Common myeloid progenitor, CD34-positive (primary cell): ENCODE data around the gene GOSR2.

Experiments
- CTCF ChIA-PET: fragments of 350-600 bp; sonication (Branson Sonifier 250); formaldehyde crosslinking; loops from one replicate; lab custom pipeline; 2021; ENCODE audit warnings: antibody characterized with exemption; lab: Charles Lee
- POLR2A ChIA-PET: fragments of 350-600 bp; sonication (Branson Sonifier 250); formaldehyde crosslinking; loops from one replicate; lab custom pipeline; 2021; ENCODE audit warnings: antibody characterized with exemption; lab: Charles Lee
- DNase-seq, 3 donors: peaks; one replicate each; pipeline versions ENCODE4 v3.0.0 to v3.0.0-alpha.2; 2013
- H3K27ac ChIP-seq, 2 experiments: 1 replicate in 1 of 2; 2 replicates in 1 of 2; pipeline ENCODE4 v1.7.0; 2013; ENCODE audit warnings: inconsistent platforms in 2 of 2, low read length in 2 of 2, mild to moderate bottlenecking in 2 of 2, low read depth in 1 of 2, moderate library complexity in 1 of 2; ENCODE audit not compliant: severe bottlenecking in 2 of 2, insufficient read depth in 1 of 2, poor library complexity in 1 of 2
- H3K27me3 ChIP-seq, 5 experiments: replicated peaks in 2 of 5; 1 replicate in 3 of 5; 2 replicates in 2 of 5; pipeline versions ENCODE4 v1.6.1 to v1.7.0; 2013; ENCODE audit warnings: low read length in 4 of 5, mild to moderate bottlenecking in 2 of 5, moderate library complexity in 2 of 5, inconsistent platforms in 1 of 5; ENCODE audit not compliant: insufficient read depth in 5 of 5, control insufficient read depth in 4 of 5
- H3K36me3 ChIP-seq, 4 experiments: 1 replicate in 2 of 4; 2 replicates in 2 of 4; pipeline versions ENCODE4 v1.6.1 to v1.7.0; 2013; ENCODE audit warnings: low read length in 3 of 4, control low read depth in 1 of 4, mild to moderate bottlenecking in 1 of 4; ENCODE audit not compliant: control insufficient read depth in 4 of 4, insufficient read depth in 4 of 4
- H3K4me1 ChIP-seq, 4 experiments: 1 replicate in 3 of 4; 2 replicates in 1 of 4; pipeline versions ENCODE4 v1.6.1 to v1.7.1; 2013; ENCODE audit warnings: low read length in 3 of 4, mild to moderate bottlenecking in 3 of 4, control low read depth in 1 of 4, inconsistent platforms in 1 of 4, moderate library complexity in 1 of 4; ENCODE audit not compliant: control insufficient read depth in 4 of 4, insufficient read depth in 4 of 4; ENCODE audit errors: control extremely low read depth in 1 of 4
- H3K4me3 ChIP-seq, 7 experiments: 1 replicate in 4 of 7; 2 replicates in 3 of 7; pipeline versions ENCODE4 v1.5.1 to v1.7.0; 2013; ENCODE audit warnings: mild to moderate bottlenecking in 7 of 7, low read length in 6 of 7, moderate library complexity in 6 of 7, inconsistent platforms in 2 of 7, low read depth in 2 of 7, control low read depth in 1 of 7; ENCODE audit not compliant: insufficient read depth in 4 of 7, control insufficient read depth in 1 of 7; ENCODE audit errors: extremely low read depth in 1 of 7
- H3K9me3 ChIP-seq, 5 experiments: 1 replicate in 4 of 5; 2 replicates in 1 of 5; pipeline versions ENCODE4 v1.6.1 to v1.7.1; 2013; ENCODE audit warnings: low read length in 4 of 5, mild to moderate bottlenecking in 2 of 5, inconsistent platforms in 1 of 5, low read depth in 1 of 5, moderate library complexity in 1 of 5; ENCODE audit not compliant: control insufficient read depth in 4 of 5, insufficient read depth in 2 of 5; ENCODE audit errors: control extremely low read depth in 1 of 5
- WGBS: methylation state at CpG from one replicate; pipeline ENCODE4 v1.1.5; 2013; ENCODE audit not compliant: insufficient coverage; 5-methylcytosine and 5-hydroxymethylcytosine counted together

The GOSR2 gene

DNA sequence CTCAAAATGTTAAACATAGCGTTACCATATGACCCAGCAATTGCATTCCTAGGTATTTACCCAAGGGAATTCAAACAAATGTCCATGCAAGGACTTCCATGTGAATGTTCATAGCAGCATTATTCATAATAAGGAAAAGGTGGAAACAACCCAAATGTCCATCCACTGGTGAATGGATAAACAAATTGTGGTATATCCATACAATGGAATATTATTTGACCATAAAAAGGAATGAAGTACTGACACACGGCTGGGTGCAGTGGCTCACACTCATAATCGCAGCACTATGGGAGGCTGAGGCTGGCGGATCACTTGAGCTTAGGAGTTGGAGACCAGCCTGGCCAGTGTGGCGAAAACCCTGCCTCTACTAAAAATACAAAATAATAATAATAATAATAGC is 24.1 kb upstream of the GOSR2 start:
- WGBS: 95% methylated on average over 4 of the region's 5 CpGs
- Histone ChIP-seq H3K4me1 (peaks cover 0 to 5% (median 1%) of the 10 kb centered on the region in 4 experiments), H3K4me3 (no peak overlapping the region), H3K27ac (no peak overlapping the region), H3K36me3 (no peaks in the 10 kb centered on the region), H3K9me3 (peaks cover 0 to 5% (median 0%) of the 10 kb centered on the region in 5 experiments), H3K27me3 (no peaks in the 10 kb centered on the region)
- CTCF ChIA-PET: no interaction called here
- POLR2A ChIA-PET: no interaction called here
- no peak for DNase-seq

DNA sequence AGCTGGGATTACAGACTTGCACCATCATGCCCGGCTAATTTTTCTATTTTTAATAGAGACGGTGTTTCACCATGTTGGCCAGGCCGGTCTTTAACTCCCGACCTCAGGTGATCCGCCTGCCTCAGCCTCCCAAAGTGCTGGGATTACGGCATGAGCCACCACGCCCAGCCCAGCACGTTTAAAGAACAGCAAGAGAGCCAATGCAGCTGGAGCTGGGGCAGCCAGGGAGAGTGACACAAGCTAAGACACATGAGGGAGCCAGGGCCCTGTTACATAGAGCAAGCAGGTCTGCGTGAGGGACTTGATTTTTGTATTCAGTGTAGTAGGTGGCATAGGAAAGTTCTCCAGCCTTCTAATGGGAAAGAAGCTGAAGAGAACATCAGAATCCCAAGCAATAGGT is 21.7 kb upstream of the GOSR2 start:
- no peaks in the 10 kb centered on the region for H3K27me3 ChIP-seq
- no peak for DNase-seq
- ChIA-PET POLR2A (no interaction called here), CTCF (interaction anchor here (1.3 to 1.4 kb wide), 2 partner anchors 41 to 59 kb away, joined by 3 to 5 read pairs; no protein-coding TSS in a partner anchor)
- peaks cover 0 to 11% (median 9%) of the 10 kb centered on the region in 4 experiments for H3K4me1 ChIP-seq
- H3K36me3 ChIP-seq: no peaks in the 10 kb centered on the region
- WGBS: 88% methylated on average over 8 of the region's 9 CpGs
- H3K9me3 ChIP-seq: peaks cover 0 to 5% (median 0%) of the 10 kb centered on the region in 5 experiments
- no peak overlapping the region for H3K4me3 ChIP-seq
- H3K27ac ChIP-seq: no peak overlapping the region

DNA sequence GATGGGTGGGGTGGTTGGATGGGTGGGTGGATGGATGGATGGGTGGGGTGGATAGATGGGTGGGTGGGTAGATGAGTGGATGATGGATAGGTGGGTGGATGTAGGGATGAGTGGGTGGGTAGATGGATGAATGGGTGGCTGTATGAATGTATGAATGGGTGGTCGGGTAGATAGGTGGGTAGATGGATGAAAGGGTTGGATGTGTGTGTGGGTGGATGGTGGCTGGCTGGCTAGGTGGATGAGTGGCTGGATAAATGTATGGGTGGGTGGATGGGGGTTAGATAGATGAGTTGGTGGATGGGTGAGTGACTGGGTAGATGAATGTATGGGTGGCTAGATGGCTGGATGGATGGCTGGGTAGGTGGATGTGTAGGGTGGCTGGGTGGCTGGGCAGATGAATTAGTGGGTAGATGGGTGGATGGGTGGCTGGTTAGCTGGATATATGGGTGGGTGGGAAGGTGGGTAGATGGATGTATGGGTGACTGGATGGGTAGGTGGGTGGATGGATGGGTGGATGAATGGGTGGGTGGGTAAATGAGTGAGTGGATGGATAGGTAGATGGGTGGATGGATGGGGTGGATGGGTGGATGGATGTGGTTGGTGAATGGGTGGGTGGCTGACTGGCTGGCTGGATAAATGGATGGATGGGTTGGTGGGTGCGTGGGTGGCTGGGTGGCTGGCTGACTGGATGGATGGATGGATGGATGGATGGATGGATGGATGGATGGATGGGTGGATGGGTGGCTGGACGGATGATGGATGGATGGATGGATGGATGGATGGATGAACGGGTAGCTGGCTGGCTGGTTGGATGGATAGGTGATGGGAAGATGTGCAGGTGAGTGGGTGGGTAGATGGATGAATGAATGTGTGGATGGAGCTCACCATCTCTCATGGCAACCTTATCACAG is 18.9 kb upstream of the GOSR2 start:
- Histone ChIP-seq H3K27ac (no peak overlapping the region), H3K9me3 (peaks cover 0 to under 1% (median 0%) of the 10 kb centered on the region in 5 experiments), H3K27me3 (no peaks in the 10 kb centered on the region), H3K36me3 (no peaks in the 10 kb centered on the region), H3K4me3 (no peak overlapping the region), H3K4me1 (peaks cover 0 to 11% (median 9%) of the 10 kb centered on the region in 4 experiments)
- WGBS: 100% methylated on average over 4 of the region's 4 CpGs
- ChIA-PET CTCF (interaction anchor here (0.7 kb wide), 1 partner anchor 15 kb away, joined by 3 read pairs; no protein-coding TSS in a partner anchor), POLR2A (no interaction called here)
- no peak for DNase-seq

DNA sequence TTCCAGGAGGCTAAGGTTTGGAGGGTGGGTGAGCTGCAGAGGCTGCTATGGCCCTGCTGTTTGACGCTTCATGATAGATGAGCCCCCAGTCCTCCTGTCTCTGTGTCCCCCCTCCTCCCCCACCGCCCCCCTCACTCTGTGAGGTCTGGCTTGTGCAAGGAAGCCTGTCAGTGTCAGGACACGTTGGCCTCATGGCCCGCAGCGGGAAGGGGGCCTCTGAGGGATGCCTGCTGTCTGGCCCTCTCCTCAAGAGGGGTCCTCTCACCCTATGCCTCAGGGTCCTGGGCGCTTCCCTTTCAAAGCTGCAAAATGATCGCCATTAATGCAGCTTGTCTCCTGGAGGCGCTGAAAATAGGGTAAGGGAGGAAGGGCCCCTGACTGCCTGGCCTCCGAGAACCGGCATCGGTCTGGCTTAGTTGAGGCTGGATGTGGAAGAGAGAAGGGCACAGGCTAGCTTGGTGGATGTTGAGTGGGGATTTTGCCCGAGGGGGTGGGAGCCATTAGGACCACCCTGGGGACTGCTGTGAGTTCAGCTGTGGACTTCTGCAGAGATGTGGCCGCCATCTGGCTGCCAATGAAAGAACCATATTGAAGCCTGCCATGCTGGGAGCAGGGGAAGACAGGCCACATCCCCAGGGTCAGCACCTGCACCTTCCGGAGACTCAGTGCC is 14.8 kb upstream of the GOSR2 start:
- ChIA-PET CTCF (interaction anchor here (1.0 to 2.0 kb wide), 2 partner anchors 15 to 66 kb away, joined by 4 read pairs; no protein-coding TSS in a partner anchor), POLR2A (no interaction called here)
- Histone ChIP-seq H3K9me3 (no peaks in the 10 kb centered on the region), H3K27me3 (no peaks in the 10 kb centered on the region), H3K4me1 (peaks cover 0 to 11% (median 9%) of the 10 kb centered on the region in 4 experiments), H3K27ac (no peak overlapping the region), H3K36me3 (no peaks in the 10 kb centered on the region), H3K4me3 (no peak overlapping the region)
- WGBS: 100% methylated on average over 6 of the region's 14 CpGs
- DNase-seq: no peak

DNA sequence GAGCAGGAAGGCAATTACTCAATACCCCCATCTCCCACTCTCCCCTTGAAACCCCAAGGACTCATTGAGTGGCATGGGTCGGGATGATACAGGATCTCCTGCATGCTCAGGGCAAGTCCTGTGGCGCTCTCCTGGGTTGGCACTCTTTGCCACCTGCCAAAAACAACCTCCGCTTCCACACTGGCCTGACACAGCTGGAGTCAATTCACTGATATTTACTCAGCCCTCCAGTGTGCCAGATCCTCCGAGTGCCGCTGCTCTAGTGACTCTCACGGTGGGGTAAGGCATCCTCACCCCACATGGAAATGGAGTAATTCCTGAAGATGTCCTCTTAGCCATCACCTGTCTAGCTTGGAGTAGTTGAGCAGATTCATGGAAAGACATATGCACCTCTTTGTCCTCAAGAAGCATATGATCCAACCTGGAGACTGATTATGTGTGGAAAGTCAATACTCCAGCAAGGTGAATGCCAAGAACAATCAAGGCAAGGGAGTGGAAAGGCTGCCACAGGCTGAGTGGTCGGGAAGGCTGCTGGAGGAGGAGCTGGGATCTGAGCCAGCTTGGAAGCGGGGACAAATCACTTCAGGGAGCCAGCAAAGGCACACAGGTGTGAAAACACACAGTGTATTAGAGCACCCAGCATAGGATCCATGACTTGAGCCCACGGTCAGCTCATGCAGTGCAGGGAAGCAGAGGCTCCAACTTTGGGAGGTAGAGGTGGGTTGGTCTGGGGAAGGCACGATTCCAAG is 12.6 kb upstream of the GOSR2 start:
- POLR2A ChIA-PET: no interaction called here
- H3K36me3 ChIP-seq: no peaks in the 10 kb centered on the region
- no peaks in the 10 kb centered on the region for H3K27me3 ChIP-seq
- H3K4me3 ChIP-seq: no peak overlapping the region
- no peak for DNase-seq
- no peak overlapping the region for H3K27ac ChIP-seq
- CTCF ChIA-PET: interaction anchor here (1.2 to 2.0 kb wide), 2 partner anchors 9 to 68 kb away, joined by 3 to 4 read pairs; no protein-coding TSS in a partner anchor
- 96% methylated on average over 8 of the region's 10 CpGs for WGBS
- H3K9me3 ChIP-seq: no peaks in the 10 kb centered on the region
- H3K4me1 ChIP-seq: peaks cover 0 to 10% (median 9%) of the 10 kb centered on the region in 4 experiments

DNA sequence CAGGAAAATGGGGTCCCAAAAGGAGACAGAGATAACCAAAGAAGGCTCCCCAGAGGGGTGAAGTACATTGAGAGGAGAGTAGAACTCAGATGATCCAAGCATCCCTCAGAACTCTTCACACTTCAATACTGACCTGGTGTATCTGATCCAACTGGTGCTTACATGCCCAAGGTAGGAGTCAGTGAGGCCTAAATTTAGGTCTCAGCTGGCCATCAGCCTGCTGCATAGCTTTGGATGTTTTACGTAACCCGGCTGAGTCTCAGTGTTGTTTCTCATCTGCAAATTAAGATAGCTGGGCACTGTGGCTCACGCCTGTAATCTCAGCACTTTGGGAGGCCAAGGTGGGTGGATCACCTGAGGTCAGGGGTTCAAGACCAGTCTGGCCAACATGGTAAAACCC is 11.6 kb upstream of the GOSR2 start:
- Histone ChIP-seq H3K9me3 (no peaks in the 10 kb centered on the region), H3K4me3 (no peak overlapping the region), H3K27ac (no peak overlapping the region), H3K27me3 (no peaks in the 10 kb centered on the region), H3K4me1 (peaks cover 0 to under 1% (median 0%) of the 10 kb centered on the region in 4 experiments), H3K36me3 (no peaks in the 10 kb centered on the region)
- ChIA-PET POLR2A (no interaction called here), CTCF (interaction anchor here (1.2 kb wide), 1 partner anchor 30 kb away, joined by 3 read pairs; no protein-coding TSS in a partner anchor)
- WGBS: 97% methylated on average over 3 of the region's 3 CpGs
- no peak for DNase-seq
